Esophagus muscularis mucosa (tissue), 4 donors: ENCODE measurements around the gene USP34. TPM values are rescaled to one million over a fixed set of nuclear protein-coding genes. Genes with fewer than 3 reads are reported as not detected.
A peak's percentile ranks its signal among the peaks of the same experiment; 100 is the strongest.

Source experiments
- DNase-seq: peaks from one replicate; pipeline ENCODE4 v3.0.0-alpha.2; 2017; ENCODE audit errors: extremely low spot score
- H3K27ac ChIP-seq, 4 donors: fragments of 200-600 bp; sonication (generic); replicated peaks in 1 of 4; 1 replicate in 3 of 4; 2 replicates in 1 of 4; pipeline ENCODE4 v1.5.1; 2016 to 2019; ENCODE audit warnings: mild to moderate bottlenecking in 1 of 4
- H3K27me3 ChIP-seq, 4 donors: fragments of 200-600 bp; sonication (generic); one replicate each; pipeline versions ENCODE4 v1.5.1 to v1.6.0; 2016 to 2019
- H3K36me3 ChIP-seq, 4 donors: fragments of 200-600 bp; sonication (generic); one replicate each; pipeline ENCODE4 v1.5.1; 2016 to 2019
- H3K4me1 ChIP-seq, 4 donors: fragments of 200-600 bp; sonication (generic); one replicate each; pipeline ENCODE4 v1.5.1; 2016 to 2019
- H3K4me3 ChIP-seq, 4 donors: fragments of 200-600 bp; sonication (generic); 1 replicate in 2 of 4; 2 replicates in 2 of 4; pipeline ENCODE4 v1.5.1; 2016 to 2019; ENCODE audit warnings: mild to moderate bottlenecking in 4 of 4, moderate library complexity in 1 of 4
- H3K9me3 ChIP-seq, 4 donors: fragments of 200-600 bp; sonication (generic); 1 replicate in 3 of 4; 2 replicates in 1 of 4; pipeline ENCODE4 v1.5.1; 2016 to 2019
- CTCF ChIP-seq, 3 experiments: fragments of 200-600 bp in 2 of 3; fragments of 450-650 bp in 1 of 3; sonication (generic) in 2 of 3; IDR thresholded peaks; one replicate each; pipeline ENCODE4 v1.5.1; 2017 to 2019; ENCODE audit warnings: antibody characterized with exemption in 3 of 3, mild to moderate bottlenecking in 2 of 3, moderate library complexity in 1 of 3
- EP300 ChIP-seq: sonication (generic); formaldehyde crosslinking; IDR thresholded peaks from one replicate; pipeline ENCODE4 v1.6.1; 2017; ENCODE audit warnings: antibody characterized with exemption
- POLR2A ChIP-seq: fragments of 450-650 bp; IDR thresholded peaks from one replicate; pipeline ENCODE4 v1.6.1; 2017; ENCODE audit warnings: antibody characterized with exemption, moderate library complexity, mild to moderate bottlenecking, low read depth
- POLR2AphosphoS5 ChIP-seq, 2 donors: sonication (generic); formaldehyde crosslinking; IDR thresholded peaks; one replicate each; pipeline ENCODE4 v1.6.1; 2017; ENCODE audit warnings: antibody characterized with exemption in 2 of 2
- WGBS: methylation state at CpG from one replicate; pipeline ENCODE4 v1.1.5; 2018; 5-methylcytosine and 5-hydroxymethylcytosine counted together
- intact Hi-C: fragments of 100-400 bp; cut with DNase I; formaldehyde crosslinking; loops from one replicate; pipeline ENCODE4 v1.15.1; 2023
- total RNA-seq, 4 donors: library from RNA; depleted of rRNA; stranded (reverse); fragments of >200 nt; gene quantifications; one replicate each; pipeline versions ENCODE4 v1.1.0 to v1.2.1, GENCODE V29; 2016

USP34 gene
- total RNA-seq, 4 donors from 2014 or later: 124 to 137 (median 129) TPM

- intact Hi-C loops: no loop called here
- Histone ChIP-seq H3K27me3 (no peaks in the 10 kb centered on the region), H3K9me3 (no peaks in the 10 kb centered on the region), H3K4me1 (peaks cover 0 to 7% (median 3%) of the 10 kb centered on the region in 4 donors), H3K36me3 (peaks cover 17 to 83% (median 55%) of the 10 kb centered on the region in 4 donors), H3K27ac (peak overlapping the region in 1 of 4 donors; percentile 15), H3K4me3 (no peak overlapping the region)
- WGBS: 83% methylated on average over 1 of the region's 1 CpG
- TF ChIP-seq POLR2A: no peak
- no peak for TF ChIP-seq EP300
- TF ChIP-seq CTCF (IDR thresholded peaks at IDR 0.05): no peak
- TF ChIP-seq POLR2AphosphoS5 (IDR thresholded peaks at IDR 0.05): no peak
- DNase-seq: no peak
Observed at GRCh38 chr2:61244694-61245093, 226.2 kb downstream of the USP34 start.

- intact Hi-C loops: no loop called here
- 95% methylated on average over 6 of the region's 6 CpGs for WGBS
- Histone ChIP-seq H3K4me3 (no peak overlapping the region), H3K27me3 (no peaks in the 10 kb centered on the region), H3K4me1 (no peaks in the 10 kb centered on the region), H3K36me3 (peaks cover 17 to 70% (median 40%) of the 10 kb centered on the region in 4 donors), H3K27ac (no peak overlapping the region), H3K9me3 (no peaks in the 10 kb centered on the region)
- TF ChIP-seq POLR2AphosphoS5 (IDR thresholded peaks at IDR 0.05): no peak
- TF ChIP-seq POLR2A: no peak
- no peak for TF ChIP-seq CTCF (IDR thresholded peaks at IDR 0.05)
- DNase-seq: no peak
Observed at GRCh38 chr2:61241266-61241665, 229.6 kb downstream of the USP34 start.

GRCh38 chr2:61238219-61239012 lies 232.5 kb downstream of the USP34 start:
- peaks cover 32 to 69% (median 46%) of the 10 kb centered on the region in 4 donors for H3K36me3 ChIP-seq

GRCh38 chr2:61235716-61236115 lies 235.2 kb downstream of the USP34 start:
- no peaks in the 10 kb centered on the region for H3K4me1 ChIP-seq
- no peak overlapping the region for H3K27ac ChIP-seq
- H3K4me3 ChIP-seq: no peak overlapping the region
- 83% methylated on average over 2 of the region's 2 CpGs for WGBS
- H3K36me3 ChIP-seq: peaks cover 30 to 72% (median 48%) of the 10 kb centered on the region in 4 donors
- intact Hi-C loops: no loop called here
- no peak for DNase-seq
- H3K27me3 ChIP-seq: no peaks in the 10 kb centered on the region
- H3K9me3 ChIP-seq: no peaks in the 10 kb centered on the region
- TF ChIP-seq POLR2A (no peak), POLR2AphosphoS5 (IDR thresholded peaks at IDR 0.05) (no peak), EP300 (no peak), CTCF (IDR thresholded peaks at IDR 0.05) (no peak)

More at GRCh38 chr2:61238219-61239012, 232.5 kb downstream of the USP34 start:
- WGBS: 77% methylated on average over 1 of the region's 1 CpG
- Histone ChIP-seq H3K4me3 (no peak overlapping the region), H3K9me3 (no peaks in the 10 kb centered on the region), H3K27ac (no peak overlapping the region), H3K27me3 (no peaks in the 10 kb centered on the region), H3K4me1 (no peaks in the 10 kb centered on the region)
- intact Hi-C loops: no loop called here
- TF ChIP-seq POLR2AphosphoS5 (IDR thresholded peaks at IDR 0.05) (no peak), CTCF (IDR thresholded peaks at IDR 0.05) (no peak), POLR2A (no peak), EP300 (no peak)
- no peak for DNase-seq

GRCh38 chr2:61233581-61233980 lies 237.3 kb downstream of the USP34 start:
- no peaks in the 10 kb centered on the region for H3K4me1 ChIP-seq
- H3K27ac ChIP-seq: no peak overlapping the region
- WGBS: 94% methylated on average over 1 of the region's 1 CpG
- DNase-seq: no peak
- peaks cover 21 to 84% (median 50%) of the 10 kb centered on the region in 4 donors for H3K36me3 ChIP-seq
- TF ChIP-seq POLR2AphosphoS5 (IDR thresholded peaks at IDR 0.05): no peak
- TF ChIP-seq CTCF (IDR thresholded peaks at IDR 0.05): no peak
- H3K4me3 ChIP-seq: no peak overlapping the region
- H3K9me3 ChIP-seq: no peaks in the 10 kb centered on the region
- H3K27me3 ChIP-seq: no peaks in the 10 kb centered on the region
- intact Hi-C loops: no loop called here
